ENCODE data around the gene GIPR.

Gene GIPR

GRCh38 chr19:45643927-45644771 is 23.9 kb upstream of the GIPR start:
- Histone ChIP-seq H3K27ac (no peak overlapping the region), H3K4me3 (no peak overlapping the region)

GRCh38 chr19:45645068-45645630 is 22.9 kb upstream of the GIPR start:
- Histone ChIP-seq H3K4me3 (peak overlapping the region in 5 of 7 experiments; percentile 9 to 32 (median 24)), H3K27ac (peak overlapping the region in 1 of 21 experiments; percentile 65)

- H3K27ac ChIP-seq, result peak overlapping the region in 3 of 21 experiments; percentile 22 to 65 (median 62)
Observed at GRCh38 chr19:45645631-45646344, 22.2 kb upstream of the GIPR start.

GRCh38 chr19:45646345-45646698 is 21.7 kb upstream of the GIPR start:
- H3K27ac ChIP-seq, result no peak overlapping the region
- peak overlapping the region in 1 of 7 experiments; percentile 16 for H3K4me3 ChIP-seq

More at GRCh38 chr19:45645631-45646344, 22.2 kb upstream of the GIPR start:
- peak overlapping the region; percentile 9 to 32 (median 21) for H3K4me3 ChIP-seq

GRCh38 chr19:45650722-45651121 is 17.3 kb upstream of the GIPR start:
- Histone ChIP-seq H3K27ac (no peak overlapping the region), H3K4me3 (no peak overlapping the region)

GRCh38 chr19:45653634-45654033 is 14.4 kb upstream of the GIPR start:
- no peak overlapping the region for H3K27ac ChIP-seq
- no peak overlapping the region for H3K4me3 ChIP-seq

GRCh38 chr19:45655073-45655472 is 12.9 kb upstream of the GIPR start:
- Histone ChIP-seq H3K27ac (no peak overlapping the region), H3K4me3 (no peak overlapping the region)

- no peak overlapping the region for H3K4me3 ChIP-seq
- H3K27ac ChIP-seq, result no peak overlapping the region
Observed at GRCh38 chr19:45657520-45658167, 10.4 kb upstream of the GIPR start.

- Histone ChIP-seq H3K27ac (no peak overlapping the region), H3K4me3 (no peak overlapping the region)
Observed at GRCh38 chr19:45659096-45659729, 8.8 kb upstream of the GIPR start.

- no peak overlapping the region for H3K27ac ChIP-seq
- no peak overlapping the region for H3K4me3 ChIP-seq
Observed at GRCh38 chr19:45660636-45661035, 7.4 kb upstream of the GIPR start.

- Histone ChIP-seq H3K27ac (no peak overlapping the region), H3K4me3 (no peak overlapping the region)
Observed at GRCh38 chr19:45663800-45664199, 4.2 kb upstream of the GIPR start.

GRCh38 chr19:45664575-45664974 is 3.4 kb upstream of the GIPR start:
- Histone ChIP-seq H3K4me3 (no peak overlapping the region), H3K27ac (no peak overlapping the region)

- H3K4me3 ChIP-seq, result peak overlapping the region; percentile 4 to 35 (median 26)
- H3K27ac ChIP-seq, result peak overlapping the region in 11 of 21 experiments; percentile 1 to 75 (median 42)
Observed at GRCh38 chr19:45668342-45668871, 386 bp downstream of the GIPR start.

- Histone ChIP-seq H3K4me3 (peak overlapping the region in 1 of 7 experiments; percentile 12), H3K27ac (peak overlapping the region in 1 of 21 experiments; percentile 63)
Observed at GRCh38 chr19:45670670-45671453, 2.8 kb downstream of the GIPR start.

- Histone ChIP-seq H3K4me3 (no peak overlapping the region), H3K27ac (no peak overlapping the region)
Observed at GRCh38 chr19:45674946-45675345, 6.9 kb downstream of the GIPR start.

GRCh38 chr19:45676851-45677263 is 8.8 kb downstream of the GIPR start:
- H3K27ac ChIP-seq, result peak overlapping the region in 8 of 21 experiments; percentile 7 to 58 (median 48)

GRCh38 chr19:45677351-45678230 is 9.6 kb downstream of the GIPR start:
- peak overlapping the region; percentile 17 to 44 (median 30) for H3K4me3 ChIP-seq
- H3K27ac ChIP-seq, result peak overlapping the region in 6 of 21 experiments; percentile 14 to 58 (median 48)

More at GRCh38 chr19:45676851-45677263, 8.8 kb downstream of the GIPR start:
- peak overlapping the region; percentile 17 to 44 (median 30) for H3K4me3 ChIP-seq

Measured in skin epidermis (tissue), 12 donors.